ENCODE results near the gene ARHGEF16.

ARHGEF16 gene

DNA sequence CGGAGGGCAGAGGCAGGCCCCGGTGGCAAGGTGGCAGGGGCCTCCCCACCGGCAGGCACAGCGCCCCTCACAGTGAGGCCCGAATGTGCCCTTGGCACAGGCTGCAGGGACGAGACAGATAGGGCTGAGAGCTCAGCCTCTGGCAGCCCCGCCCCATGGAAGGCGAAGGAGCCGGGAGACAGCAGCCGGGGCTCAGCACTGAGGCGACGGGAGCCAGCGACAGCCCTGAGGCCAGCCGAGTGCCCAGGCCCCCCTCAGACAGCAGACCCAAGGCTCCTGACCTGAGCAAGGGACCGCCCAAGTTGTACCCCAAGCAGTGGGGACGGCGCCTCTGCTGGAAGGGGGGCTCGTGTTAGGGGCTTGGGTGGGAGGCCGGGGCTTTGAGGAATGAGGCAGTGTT lies 43.1 kb downstream of the ARHGEF16 start:
- Histone ChIP-seq H3K4me3 (ENCODE audit: low read depth, low read length) (no peak overlapping the region), H3K27ac (no peak overlapping the region), H3K36me3 (ENCODE audit: control insufficient read depth, insufficient read depth, low read length) (no peaks in the 10 kb centered on the region), H3K27me3 (ENCODE audit: control insufficient read depth, insufficient read depth, low read length) (no peaks in the 10 kb centered on the region), H2AFZ (no peak overlapping the region), H3K9ac (no peak overlapping the region), H3K4me1 (no peaks in the 10 kb centered on the region), H3K4me2 (ENCODE audit: low read length) (no peak overlapping the region), H3K9me3 (ENCODE audit: control insufficient read depth, low read length) (no peaks in the 10 kb centered on the region), H3K79me2 (no peaks in the 10 kb centered on the region)
- TF ChIP-seq, protein P1, sequence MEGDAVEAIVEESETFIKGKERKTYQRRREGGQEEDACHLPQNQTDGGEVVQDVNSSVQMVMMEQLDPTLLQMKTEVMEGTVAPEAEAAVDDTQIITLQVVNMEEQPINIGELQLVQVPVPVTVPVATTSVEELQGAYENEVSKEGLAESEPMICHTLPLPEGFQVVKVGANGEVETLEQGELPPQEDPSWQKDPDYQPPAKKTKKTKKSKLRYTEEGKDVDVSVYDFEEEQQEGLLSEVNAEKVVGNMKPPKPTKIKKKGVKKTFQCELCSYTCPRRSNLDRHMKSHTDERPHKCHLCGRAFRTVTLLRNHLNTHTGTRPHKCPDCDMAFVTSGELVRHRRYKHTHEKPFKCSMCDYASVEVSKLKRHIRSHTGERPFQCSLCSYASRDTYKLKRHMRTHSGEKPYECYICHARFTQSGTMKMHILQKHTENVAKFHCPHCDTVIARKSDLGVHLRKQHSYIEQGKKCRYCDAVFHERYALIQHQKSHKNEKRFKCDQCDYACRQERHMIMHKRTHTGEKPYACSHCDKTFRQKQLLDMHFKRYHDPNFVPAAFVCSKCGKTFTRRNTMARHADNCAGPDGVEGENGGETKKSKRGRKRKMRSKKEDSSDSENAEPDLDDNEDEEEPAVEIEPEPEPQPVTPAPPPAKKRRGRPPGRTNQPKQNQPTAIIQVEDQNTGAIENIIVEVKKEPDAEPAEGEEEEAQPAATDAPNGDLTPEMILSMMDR (IDR thresholded peaks at IDR 0.05) = no peak

DNA sequence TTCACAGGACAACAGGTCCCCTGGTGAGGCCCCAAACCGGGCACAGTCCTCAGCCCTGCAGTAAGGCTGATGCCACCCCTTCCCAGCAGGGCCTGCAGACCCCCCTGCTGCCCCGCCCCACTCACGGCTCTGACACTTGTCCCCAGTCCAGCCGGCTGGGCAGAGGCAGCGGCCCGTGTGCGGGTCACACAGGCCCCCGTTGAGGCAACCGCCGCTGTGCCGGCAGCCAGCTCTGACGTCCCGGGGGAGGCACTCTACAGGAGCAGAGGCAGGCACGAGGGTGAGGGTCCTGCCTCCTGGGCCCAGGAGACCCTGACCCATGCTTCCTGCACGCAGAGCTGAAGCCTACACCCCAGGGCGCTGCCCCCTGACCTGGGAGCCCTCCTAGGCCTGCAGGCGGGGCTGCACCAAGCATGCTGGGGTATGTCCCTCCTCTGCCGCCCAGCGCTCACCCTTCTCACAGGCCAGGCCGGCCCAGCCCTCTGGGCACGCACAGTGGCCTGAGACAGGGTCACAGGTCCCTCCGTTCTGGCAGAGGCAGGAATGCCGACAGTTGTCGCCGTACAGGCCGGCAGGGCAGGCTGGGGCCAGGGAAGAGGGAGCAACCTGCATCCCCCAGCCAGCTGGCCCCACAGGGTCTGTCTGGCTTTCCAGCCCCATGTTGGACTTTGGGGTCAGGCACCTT lies 43.9 kb downstream of the ARHGEF16 start:
- TF ChIP-seq, protein P1 (IDR thresholded peaks at IDR 0.05) = no peak
- H3K4me2 ChIP-seq (ENCODE audit: low read length) = no peak overlapping the region
- no peak overlapping the region for H3K27ac ChIP-seq
- H3K9me3 ChIP-seq (ENCODE audit: control insufficient read depth, low read length) = no peaks in the 10 kb centered on the region
- no peaks in the 10 kb centered on the region for H3K4me1 ChIP-seq
- no peak overlapping the region for H3K9ac ChIP-seq
- H3K27me3 ChIP-seq (ENCODE audit: control insufficient read depth, insufficient read depth, low read length) = no peaks in the 10 kb centered on the region
- no peaks in the 10 kb centered on the region for H3K79me2 ChIP-seq
- H3K36me3 ChIP-seq (ENCODE audit: control insufficient read depth, insufficient read depth, low read length) = no peaks in the 10 kb centered on the region
- H2AFZ ChIP-seq = no peak overlapping the region
- H3K4me3 ChIP-seq (ENCODE audit: low read depth, low read length) = no peak overlapping the region

DNA sequence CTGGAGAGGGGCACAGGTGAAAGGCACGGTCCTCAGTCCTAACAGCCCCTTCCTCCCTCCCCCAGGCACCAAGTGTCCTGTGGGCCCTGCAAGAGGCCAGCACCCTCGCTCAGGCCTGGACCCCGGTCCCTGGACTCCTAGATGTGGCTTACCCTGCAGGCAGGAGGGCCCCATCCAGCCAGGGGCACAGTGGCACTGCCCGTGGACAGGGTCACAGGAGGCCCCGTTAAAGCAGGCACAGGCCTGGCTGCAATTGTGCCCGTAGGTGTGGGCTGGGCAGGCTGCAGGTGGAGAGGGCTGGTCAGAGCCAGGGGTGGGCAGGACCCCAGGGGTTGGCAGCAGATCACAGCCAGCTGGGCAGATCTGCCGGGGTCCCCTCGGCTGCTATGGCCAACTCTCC lies 44.5 kb downstream of the ARHGEF16 start:
- TF ChIP-seq, protein P1 (IDR thresholded peaks at IDR 0.05) = no peak
- H3K27ac ChIP-seq = no peak overlapping the region
- no peak overlapping the region for H3K9ac ChIP-seq
- H3K79me2 ChIP-seq = no peaks in the 10 kb centered on the region
- H3K4me3 ChIP-seq (ENCODE audit: low read depth, low read length) = no peak overlapping the region
- no peaks in the 10 kb centered on the region for H3K9me3 ChIP-seq (ENCODE audit: control insufficient read depth, low read length)
- H3K4me2 ChIP-seq (ENCODE audit: low read length) = no peak overlapping the region
- H3K4me1 ChIP-seq = no peaks in the 10 kb centered on the region
- H3K27me3 ChIP-seq (ENCODE audit: control insufficient read depth, insufficient read depth, low read length) = no peaks in the 10 kb centered on the region
- H3K36me3 ChIP-seq (ENCODE audit: control insufficient read depth, insufficient read depth, low read length) = no peaks in the 10 kb centered on the region
- H2AFZ ChIP-seq = no peak overlapping the region

DNA sequence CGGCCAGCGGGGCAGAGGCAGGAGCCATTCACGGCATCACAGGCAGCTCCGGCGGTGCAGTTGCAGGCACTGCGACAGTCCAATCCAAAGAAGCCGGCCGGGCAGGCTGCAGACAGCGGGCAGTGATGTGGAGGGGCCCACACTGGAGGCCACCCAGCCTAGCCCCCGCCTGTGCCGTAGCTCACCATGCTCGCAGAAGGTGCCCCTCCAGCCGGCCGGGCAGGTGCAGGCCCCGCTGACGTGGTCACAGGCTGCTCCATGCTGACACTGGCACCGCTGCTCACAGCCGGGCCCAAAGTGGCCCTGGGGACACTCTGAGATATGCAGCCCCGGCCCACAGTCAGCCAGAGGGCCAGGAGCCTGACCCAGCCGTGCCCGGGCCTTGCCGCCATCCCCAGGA lies 45.1 kb downstream of the ARHGEF16 start:
- TF ChIP-seq, protein P1 (IDR thresholded peaks at IDR 0.05) = no peak
- Histone ChIP-seq H3K9ac (no peak overlapping the region), H3K79me2 (no peaks in the 10 kb centered on the region), H2AFZ (no peak overlapping the region), H3K27me3 (ENCODE audit: control insufficient read depth, insufficient read depth, low read length) (no peaks in the 10 kb centered on the region), H3K4me2 (ENCODE audit: low read length) (no peak overlapping the region), H3K4me3 (ENCODE audit: low read depth, low read length) (no peak overlapping the region), H3K36me3 (ENCODE audit: control insufficient read depth, insufficient read depth, low read length) (no peaks in the 10 kb centered on the region), H3K4me1 (no peaks in the 10 kb centered on the region), H3K9me3 (ENCODE audit: control insufficient read depth, low read length) (no peaks in the 10 kb centered on the region), H3K27ac (no peak overlapping the region)

DNA sequence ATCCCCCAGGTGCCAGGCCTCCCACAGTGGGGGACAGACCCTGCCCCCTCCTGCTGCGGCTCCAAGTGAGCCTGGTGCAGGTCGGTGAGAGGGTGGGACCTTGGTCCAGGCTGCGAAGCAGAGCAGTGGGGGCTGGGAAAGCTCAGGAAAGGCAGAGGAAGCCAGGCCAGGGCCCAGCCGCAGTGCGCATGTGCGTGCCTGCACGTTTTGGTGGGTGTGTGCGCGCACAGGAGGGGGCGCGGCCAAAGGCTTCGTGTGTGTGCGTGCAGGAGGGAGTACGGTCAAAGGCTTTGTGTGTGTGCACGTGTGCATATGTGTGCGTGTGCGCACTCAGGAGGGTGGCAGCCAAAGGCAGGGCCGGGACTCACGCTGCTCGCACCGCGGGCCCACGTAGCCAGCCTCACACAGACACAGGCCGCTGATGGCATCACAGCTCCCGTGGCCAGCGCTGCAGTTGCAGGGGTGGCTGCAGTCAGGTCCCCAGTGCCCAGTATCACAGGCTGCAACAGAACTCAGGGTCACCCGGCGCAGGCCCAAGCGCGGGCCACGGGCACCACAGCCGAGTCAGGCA lies 45.9 kb downstream of the ARHGEF16 start:
- Histone ChIP-seq H3K79me2 (no peaks in the 10 kb centered on the region), H3K9ac (no peak overlapping the region), H3K9me3 (ENCODE audit: control insufficient read depth, low read length) (no peaks in the 10 kb centered on the region), H3K4me3 (ENCODE audit: low read depth, low read length) (no peak overlapping the region), H3K27ac (no peak overlapping the region), H3K27me3 (ENCODE audit: control insufficient read depth, insufficient read depth, low read length) (no peaks in the 10 kb centered on the region), H3K36me3 (ENCODE audit: control insufficient read depth, insufficient read depth, low read length) (no peaks in the 10 kb centered on the region), H3K4me1 (no peaks in the 10 kb centered on the region), H2AFZ (no peak overlapping the region), H3K4me2 (ENCODE audit: low read length) (no peak overlapping the region)
- TF ChIP-seq, protein P1 (IDR thresholded peaks at IDR 0.05) = no peak
